Measurements from ENCODE around the gene BCL2. TPM values are rescaled to one million over a fixed set of nuclear protein-coding genes. Genes with fewer than 3 reads are reported as not detected.
A peak's percentile ranks its signal among the peaks of the same experiment; 100 is the strongest.
"Not testable (repeated sequence)": the region's sequence is repeated elsewhere in the genome, so short reads cannot be mapped to it uniquely, and the experiment has no call there.

BCL2 gene
- total RNA-seq, 1 donor = 78.2 TPM

DNA sequence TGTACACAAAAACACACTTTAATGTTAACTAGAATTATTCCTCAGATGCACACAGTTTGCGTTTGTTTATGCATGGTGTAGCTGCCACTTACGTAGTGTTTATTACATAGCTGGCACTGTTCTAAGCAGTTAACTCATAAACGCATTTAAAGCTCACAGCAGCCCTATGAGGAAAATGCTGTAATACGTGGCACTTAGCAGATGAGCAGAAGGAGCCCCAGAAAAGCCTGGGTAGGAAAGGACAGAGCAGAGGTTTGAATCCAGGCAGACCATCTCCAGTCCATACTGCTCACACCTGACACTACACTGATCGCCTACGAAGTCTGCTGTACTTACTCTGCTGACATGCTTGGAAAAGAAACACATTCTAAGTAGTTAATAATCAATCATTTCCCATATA lies 66.6 kb downstream of the BCL2 start:
- H3K4me3 ChIP-seq (ENCODE audit: low read length) = no peak overlapping the region
- H3K27me3 ChIP-seq (ENCODE audit: insufficient read depth, low read length) = no peaks in the 10 kb centered on the region
- H3K4me1 ChIP-seq (ENCODE audit: insufficient read depth, low read length) = peaks cover 49% of the 10 kb centered on the region
- no peaks in the 10 kb centered on the region for H3K9me3 ChIP-seq (ENCODE audit: low read depth, low read length)

DNA sequence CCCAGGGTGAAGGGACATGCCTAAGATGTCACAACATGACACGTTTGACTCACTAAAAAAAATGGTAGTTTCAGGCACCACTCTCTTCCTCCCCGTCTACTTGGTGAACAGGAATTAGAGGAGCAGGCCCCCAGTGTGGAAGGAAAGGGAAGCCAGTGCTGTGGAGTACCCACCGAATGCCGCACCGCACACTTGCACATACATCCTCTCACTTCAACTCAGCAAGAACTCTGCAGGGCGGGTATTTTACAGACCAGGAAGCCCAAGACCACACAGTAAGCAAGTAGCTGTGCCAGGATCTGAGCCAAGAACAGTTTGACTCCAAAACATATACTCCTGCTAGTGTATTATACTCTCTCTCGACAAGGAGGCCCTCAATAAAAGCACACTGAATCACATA lies 69.8 kb downstream of the BCL2 start:
- Histone ChIP-seq H3K4me1 (ENCODE audit: insufficient read depth, low read length) (peaks cover 64% of the 10 kb centered on the region), H3K9me3 (ENCODE audit: low read depth, low read length) (no peaks in the 10 kb centered on the region), H3K4me3 (ENCODE audit: low read length) (no peak overlapping the region), H3K27me3 (ENCODE audit: insufficient read depth, low read length) (no peaks in the 10 kb centered on the region)

DNA sequence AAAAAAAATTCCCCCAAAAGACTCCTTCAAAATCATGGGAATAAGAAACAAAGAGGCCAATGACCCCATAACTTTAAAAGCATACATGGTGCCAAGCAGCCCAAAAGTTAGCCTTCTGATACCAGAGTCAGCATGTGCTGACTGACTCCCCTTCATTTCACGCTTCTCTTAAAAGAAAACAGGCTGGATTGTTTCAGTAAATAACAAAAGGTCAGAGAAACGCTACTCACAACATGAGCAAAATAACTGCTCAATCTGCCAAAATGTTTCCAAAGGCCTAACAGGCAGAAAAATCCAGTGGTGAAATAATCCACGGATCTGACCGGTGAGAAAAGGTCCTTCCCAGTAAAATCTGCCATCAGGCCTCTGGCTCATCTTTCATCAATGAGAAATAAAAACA lies 71.6 kb downstream of the BCL2 start:
- Histone ChIP-seq H3K4me3 (ENCODE audit: low read length) (no peak overlapping the region), H3K4me1 (ENCODE audit: insufficient read depth, low read length) (peaks cover 54% of the 10 kb centered on the region), H3K9me3 (ENCODE audit: low read depth, low read length) (no peaks in the 10 kb centered on the region), H3K27me3 (ENCODE audit: insufficient read depth, low read length) (no peaks in the 10 kb centered on the region)

- H3K9me3 ChIP-seq (ENCODE audit: low read depth, low read length) = no peaks in the 10 kb centered on the region
- H3K4me1 ChIP-seq (ENCODE audit: insufficient read depth, low read length) = peaks cover 51% of the 10 kb centered on the region
- no peak overlapping the region for H3K4me3 ChIP-seq (ENCODE audit: low read length)
- H3K27me3 ChIP-seq (ENCODE audit: insufficient read depth, low read length) = no peaks in the 10 kb centered on the region
These were observed 72.1 kb downstream of the BCL2 start for GRCh38 chr18:63247506-63247905.

GRCh38 chr18:63245600-63245999 lies 74.0 kb downstream of the BCL2 start:
- Histone ChIP-seq H3K4me3 (ENCODE audit: low read length) (no peak overlapping the region), H3K4me1 (ENCODE audit: insufficient read depth, low read length) (peaks cover 47% of the 10 kb centered on the region)

GRCh38 chr18:63244607-63245006 lies 75.0 kb downstream of the BCL2 start:
- Histone ChIP-seq H3K27me3 (ENCODE audit: insufficient read depth, low read length) (no peaks in the 10 kb centered on the region), H3K4me3 (ENCODE audit: low read length) (no peak overlapping the region), H3K4me1 (ENCODE audit: insufficient read depth, low read length) (peaks cover 38% of the 10 kb centered on the region), H3K9me3 (ENCODE audit: low read depth, low read length) (no peaks in the 10 kb centered on the region)

More at GRCh38 chr18:63245600-63245999, 74.0 kb downstream of the BCL2 start:
- no peaks in the 10 kb centered on the region for H3K9me3 ChIP-seq (ENCODE audit: low read depth, low read length)
- no peaks in the 10 kb centered on the region for H3K27me3 ChIP-seq (ENCODE audit: insufficient read depth, low read length)

- Histone ChIP-seq H3K27me3 (ENCODE audit: insufficient read depth, low read length) (no peaks in the 10 kb centered on the region), H3K4me3 (ENCODE audit: low read length) (no peak overlapping the region), H3K9me3 (ENCODE audit: low read depth, low read length) (no peaks in the 10 kb centered on the region), H3K4me1 (ENCODE audit: insufficient read depth, low read length) (peaks cover 45% of the 10 kb centered on the region)
These were observed 77.8 kb downstream of the BCL2 start for GRCh38 chr18:63241760-63242159.

DNA sequence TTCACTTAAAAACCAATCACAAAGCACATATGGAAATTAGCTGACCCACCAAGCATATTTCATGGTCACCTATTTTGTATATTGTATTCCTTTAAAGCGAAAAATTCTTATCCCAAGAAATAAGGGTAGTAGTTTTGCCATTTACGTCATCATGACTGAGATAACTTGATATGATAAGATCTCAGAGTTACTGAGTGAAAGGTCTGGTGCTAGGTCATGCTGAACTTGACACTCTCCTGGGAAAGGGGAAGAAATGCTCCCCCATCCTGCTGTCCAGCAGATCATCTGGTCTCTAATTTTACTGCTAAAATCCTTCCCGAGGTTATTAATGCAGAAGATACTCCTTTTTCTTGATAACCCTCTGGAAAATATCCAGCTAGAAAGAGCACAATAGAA lies 78.3 kb downstream of the BCL2 start:
- Histone ChIP-seq H3K27me3 (ENCODE audit: insufficient read depth, low read length) (no peaks in the 10 kb centered on the region), H3K4me1 (ENCODE audit: insufficient read depth, low read length) (peaks cover 44% of the 10 kb centered on the region), H3K4me3 (ENCODE audit: low read length) (no peak overlapping the region), H3K9me3 (ENCODE audit: low read depth, low read length) (no peaks in the 10 kb centered on the region)

- no peaks in the 10 kb centered on the region for H3K9me3 ChIP-seq (ENCODE audit: low read depth, low read length)
- H3K4me3 ChIP-seq (ENCODE audit: low read length) = no peak overlapping the region
- no peaks in the 10 kb centered on the region for H3K27me3 ChIP-seq (ENCODE audit: insufficient read depth, low read length)
- peaks cover 43% of the 10 kb centered on the region for H3K4me1 ChIP-seq (ENCODE audit: insufficient read depth, low read length)
These were observed 78.8 kb downstream of the BCL2 start for GRCh38 chr18:63240531-63241316.

- no peaks in the 10 kb centered on the region for H3K27me3 ChIP-seq (ENCODE audit: insufficient read depth, low read length)
- H3K4me1 ChIP-seq (ENCODE audit: insufficient read depth, low read length) = peaks cover 46% of the 10 kb centered on the region
- no peaks in the 10 kb centered on the region for H3K9me3 ChIP-seq (ENCODE audit: low read depth, low read length)
- no peak overlapping the region for H3K4me3 ChIP-seq (ENCODE audit: low read length)
These were observed 80.9 kb downstream of the BCL2 start for GRCh38 chr18:63238693-63239075.

DNA sequence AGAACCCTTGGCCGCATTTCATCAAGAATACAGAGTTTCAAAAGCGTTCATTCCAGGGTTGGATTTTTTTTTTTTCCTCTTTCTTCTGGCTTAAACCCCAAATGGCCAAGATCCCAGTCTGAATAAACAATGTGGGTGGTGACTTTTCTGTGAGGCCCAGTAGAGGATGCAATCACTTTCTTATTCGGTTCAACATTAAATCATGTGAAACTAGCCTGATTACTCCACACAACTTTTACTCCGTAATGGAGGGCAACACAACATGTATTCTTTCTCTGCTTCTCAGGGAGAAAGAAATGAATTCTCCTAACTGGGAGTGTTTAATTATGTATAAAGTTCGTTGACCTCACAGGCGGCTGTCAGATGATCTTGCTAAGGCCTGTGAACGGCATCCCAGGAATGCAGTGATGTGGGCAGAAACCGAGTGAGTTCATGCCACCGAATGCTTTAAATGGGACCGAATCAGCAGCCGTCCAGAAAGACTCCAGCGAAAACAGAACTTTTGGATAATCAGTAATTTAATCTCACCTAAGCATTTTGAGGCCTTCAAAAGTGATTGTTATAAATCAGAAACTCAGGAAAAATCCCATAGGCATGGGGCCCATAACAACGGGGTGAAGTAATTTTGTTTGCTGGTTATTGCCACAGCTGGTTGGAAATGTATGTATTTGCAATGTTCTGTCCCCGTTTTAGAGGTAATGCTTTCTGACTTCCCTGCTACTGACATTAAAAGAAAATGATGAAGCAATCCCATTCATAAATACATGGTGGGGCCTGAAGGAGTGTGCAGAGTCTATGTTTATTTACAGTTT lies 81.5 kb downstream of the BCL2 start:
- no peaks in the 10 kb centered on the region for H3K9me3 ChIP-seq (ENCODE audit: low read depth, low read length)
- peaks cover 46% of the 10 kb centered on the region for H3K4me1 ChIP-seq (ENCODE audit: insufficient read depth, low read length)
- no peaks in the 10 kb centered on the region for H3K27me3 ChIP-seq (ENCODE audit: insufficient read depth, low read length)
- no peak overlapping the region for H3K4me3 ChIP-seq (ENCODE audit: low read length)

DNA sequence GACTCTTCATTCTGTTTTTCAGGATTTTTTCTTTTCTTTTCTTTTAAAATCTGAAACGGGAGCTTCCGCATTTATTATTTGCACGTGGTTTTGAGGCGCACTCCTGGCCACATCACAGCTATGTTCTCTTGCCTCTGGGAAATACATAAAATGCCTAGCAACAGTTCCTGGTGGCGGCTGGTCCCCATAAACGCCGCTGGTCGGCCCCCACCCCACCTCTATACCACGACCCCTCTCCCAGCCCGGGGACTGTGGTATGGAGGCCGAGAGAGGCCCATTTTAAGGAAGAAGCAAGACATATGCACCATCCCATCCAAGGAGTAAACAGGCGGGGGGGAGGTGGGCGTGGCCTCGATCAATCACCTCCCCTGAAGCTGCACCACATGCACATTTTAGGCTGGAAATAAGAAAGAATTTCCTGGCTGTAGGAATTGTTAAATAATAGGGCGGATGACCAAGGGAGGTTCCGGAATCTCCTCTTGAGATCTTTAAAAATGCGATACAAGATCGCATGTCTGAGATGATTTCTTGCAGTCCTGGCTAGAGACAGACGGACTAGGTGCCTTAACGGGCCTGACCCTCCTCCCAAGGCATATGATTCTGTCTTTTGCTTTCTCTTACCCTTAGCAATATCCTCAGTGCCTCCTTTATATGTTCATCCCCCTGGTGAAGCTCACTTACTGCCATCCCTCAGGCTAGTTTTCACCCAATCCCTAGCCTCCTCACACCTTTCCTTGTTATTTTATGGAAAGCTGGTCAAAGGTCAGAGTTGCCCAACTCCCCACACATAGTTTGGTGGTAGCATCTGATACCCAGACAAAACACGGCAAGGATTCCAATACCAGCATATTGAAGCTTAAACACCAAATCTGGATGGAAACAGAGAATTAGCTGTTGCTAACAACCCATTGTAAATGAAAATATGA lies 82.4 kb downstream of the BCL2 start:
- peak overlapping the region; percentile 13 for H3K4me3 ChIP-seq (ENCODE audit: low read length)

GRCh38 chr18:63236406-63236805 lies 83.2 kb downstream of the BCL2 start:
- Histone ChIP-seq H3K9me3 (ENCODE audit: low read depth, low read length) (no peaks in the 10 kb centered on the region), H3K27me3 (ENCODE audit: insufficient read depth, low read length) (no peaks in the 10 kb centered on the region), H3K4me1 (ENCODE audit: insufficient read depth, low read length) (peaks cover 46% of the 10 kb centered on the region), H3K4me3 (ENCODE audit: low read length) (peak overlapping the region; percentile 13)

More for the DNA sequence above, 82.4 kb downstream of the BCL2 start:
- H3K27me3 ChIP-seq (ENCODE audit: insufficient read depth, low read length) = no peaks in the 10 kb centered on the region
- H3K4me1 ChIP-seq (ENCODE audit: insufficient read depth, low read length) = peaks cover 46% of the 10 kb centered on the region
- no peaks in the 10 kb centered on the region for H3K9me3 ChIP-seq (ENCODE audit: low read depth, low read length)

- not testable (repeated sequence) for H3K9me3 ChIP-seq (ENCODE audit: low read depth, low read length); H3K4me3 ChIP-seq (ENCODE audit: low read length); H3K27me3 ChIP-seq (ENCODE audit: insufficient read depth, low read length)
- H3K4me1 ChIP-seq (ENCODE audit: insufficient read depth, low read length) = peaks cover 46% of the 10 kb centered on the region
These were observed 83.6 kb downstream of the BCL2 start for GRCh38 chr18:63235920-63236319.

- H3K4me3 ChIP-seq (ENCODE audit: low read length) = no peak overlapping the region
- no peaks in the 10 kb centered on the region for H3K27me3 ChIP-seq (ENCODE audit: insufficient read depth, low read length)
- peaks cover 46% of the 10 kb centered on the region for H3K4me1 ChIP-seq (ENCODE audit: insufficient read depth, low read length)
- no peaks in the 10 kb centered on the region for H3K9me3 ChIP-seq (ENCODE audit: low read depth, low read length)
These were observed 84.7 kb downstream of the BCL2 start for GRCh38 chr18:63234841-63235240.
